Measurements from ENCODE around the gene DDX39B. TPM values are rescaled to one million over a fixed set of nuclear protein-coding genes. Genes with fewer than 3 reads are reported as not detected.
"Not testable (repeated sequence)": the region's sequence is repeated elsewhere in the genome, so short reads cannot be mapped to it uniquely, and the experiment has no call there.

The DDX39B gene
- total RNA-seq, 1 donor from 2014 or later, result 431 TPM

DNA sequence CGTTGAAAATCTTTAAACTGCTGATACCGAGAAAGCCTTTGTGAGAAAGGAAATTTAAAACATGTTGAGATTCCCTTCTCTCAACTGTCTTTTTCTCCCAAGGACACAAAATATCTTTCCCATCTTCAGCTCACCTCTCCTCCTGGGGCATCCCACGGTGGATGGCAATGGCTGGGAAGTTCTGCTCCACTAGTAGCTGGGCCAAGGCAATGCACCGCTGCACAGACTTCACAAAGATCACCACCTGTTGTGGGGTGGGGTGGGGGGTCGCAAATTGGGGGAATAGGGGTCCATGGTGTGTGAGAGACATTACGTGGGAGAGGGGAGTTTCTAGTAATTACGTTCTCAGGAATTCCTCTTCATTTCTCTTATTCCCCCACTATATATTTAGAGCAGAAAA is 10.6 kb downstream of the DDX39B start:
- intact Hi-C loops (cut with micrococcal nuclease), result no loop called here

GRCh38 chr6:31530659-31531058 is 11.1 kb downstream of the DDX39B start:
- intact Hi-C loops (cut with micrococcal nuclease), result no loop called here

- intact Hi-C loops (cut with micrococcal nuclease), result no loop called here
These were observed 12.3 kb downstream of the DDX39B start for GRCh38 chr6:31529329-31530150.

DNA sequence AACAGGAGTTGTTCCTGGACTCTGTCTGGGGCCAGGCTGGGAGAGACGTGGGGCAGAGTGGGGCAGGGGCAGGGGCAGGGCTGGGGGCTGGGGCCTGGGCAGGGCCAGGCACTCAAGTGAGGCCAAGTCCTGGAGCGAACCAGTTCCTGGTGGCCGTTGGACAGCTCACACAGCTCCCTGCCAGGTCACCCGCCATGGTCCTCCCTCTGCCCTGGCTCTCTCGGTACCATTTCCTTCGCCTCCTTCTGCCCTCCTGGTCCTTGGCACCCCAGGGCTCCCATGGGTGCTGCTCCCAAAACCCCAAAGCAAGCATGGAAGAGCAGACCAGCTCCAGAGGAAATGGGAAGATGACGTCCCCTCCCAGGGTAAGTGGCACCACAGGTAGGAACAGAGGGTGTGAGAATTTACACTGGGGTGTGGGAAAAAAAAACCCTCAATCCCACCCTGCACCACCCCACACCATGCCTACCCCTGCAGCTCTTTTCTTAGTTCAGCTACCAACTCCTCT is 12.9 kb downstream of the DDX39B start, which contains the start of gene MCCD1:
Gene MCCD1, plus strand, starts transcription at position 142 of the 508 bp plus-strand sequence. Its CDS starts 53 bp downstream, at position 195.
- intact Hi-C loops (cut with micrococcal nuclease), result no loop called here

DNA sequence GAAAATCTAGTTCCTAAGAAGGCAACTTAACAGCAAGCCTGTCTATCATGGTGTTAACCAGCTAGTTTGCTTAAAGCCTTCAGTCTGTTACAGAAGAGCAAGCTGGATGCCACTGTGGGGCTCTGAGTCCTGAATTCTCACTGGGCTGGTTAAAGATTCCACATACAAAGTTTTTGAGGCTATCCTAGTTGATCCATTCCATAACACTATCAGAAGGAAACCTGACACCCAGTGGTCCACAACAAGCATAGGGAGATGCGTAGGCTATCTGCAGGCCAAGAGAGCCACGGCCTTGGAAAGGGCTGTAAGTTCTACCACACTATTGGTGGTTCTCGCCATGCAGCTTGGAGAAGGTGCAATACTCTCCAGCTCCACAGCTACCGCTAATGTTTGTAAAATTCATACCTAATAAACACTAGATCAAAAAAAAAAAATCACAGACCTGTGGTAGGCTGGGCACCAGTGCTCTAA is 13.5 kb downstream of the DDX39B start:
- intact Hi-C loops (cut with micrococcal nuclease), result no loop called here

- intact Hi-C loops (cut with micrococcal nuclease), result no loop called here
These were observed 15.7 kb downstream of the DDX39B start for GRCh38 chr6:31525932-31526591.

GRCh38 chr6:31525553-31525931 is 16.3 kb downstream of the DDX39B start:
- intact Hi-C loops (cut with micrococcal nuclease), result no loop called here

DNA sequence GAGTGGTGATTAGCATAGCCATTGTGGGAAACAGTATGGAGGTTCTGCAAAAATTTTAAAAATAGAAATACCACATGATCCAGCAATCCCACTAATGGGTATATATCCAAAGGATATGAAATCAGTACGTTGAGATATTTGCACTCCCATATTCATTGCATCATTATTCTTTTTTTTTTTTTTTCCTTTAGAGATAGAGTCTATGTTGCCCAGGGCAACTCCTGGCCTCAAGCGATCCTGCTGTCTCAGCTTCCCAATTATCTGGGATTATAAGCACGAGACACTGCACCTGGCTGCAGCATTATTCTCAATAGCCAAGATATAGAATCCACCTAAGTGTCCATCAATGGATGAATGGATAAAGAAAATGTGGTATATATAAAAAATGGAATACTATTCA is 20.0 kb downstream of the DDX39B start:
- intact Hi-C loops (cut with micrococcal nuclease), result no loop called here

DNA sequence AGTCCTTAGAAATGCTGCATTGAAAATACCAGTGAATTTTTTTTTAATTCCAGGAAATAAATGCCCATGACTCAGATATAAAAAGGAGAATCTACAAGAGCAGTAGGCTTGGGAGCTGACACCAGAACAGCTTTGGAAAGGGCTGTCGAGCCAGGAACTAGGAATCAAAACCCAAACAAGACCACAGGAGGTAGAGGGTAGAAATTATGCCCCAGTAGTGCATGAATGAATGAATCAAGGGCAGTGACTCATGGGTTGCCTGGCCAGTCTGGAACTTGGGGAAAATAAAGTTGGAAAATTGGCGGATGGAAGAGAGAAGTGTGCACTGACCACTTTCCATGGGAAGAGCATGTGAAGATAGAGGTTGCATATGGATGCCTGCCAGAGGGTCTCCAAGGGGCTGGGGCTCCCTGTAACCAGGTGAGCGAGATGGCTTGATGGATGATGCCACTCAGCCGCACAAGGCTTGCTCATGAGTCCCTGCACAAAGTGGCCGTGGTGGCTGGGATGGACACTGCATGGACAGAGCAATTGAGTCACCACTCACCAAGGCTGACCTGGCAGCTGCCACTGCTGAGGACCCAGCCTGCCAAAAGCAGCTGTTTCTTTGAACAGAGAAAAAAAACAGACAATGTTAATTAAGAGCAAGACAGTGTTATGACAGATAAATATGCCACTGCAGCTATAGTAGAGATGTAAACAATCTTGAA is 28.2 kb downstream of the DDX39B start:
- intact Hi-C loops (cut with micrococcal nuclease), result no loop called here

GRCh38 chr6:31510007-31510406 is 31.8 kb downstream of the DDX39B start:
- intact Hi-C loops (cut with micrococcal nuclease), result no loop called here

- intact Hi-C loops (cut with micrococcal nuclease), result not testable (repeated sequence)
These were observed 32.8 kb downstream of the DDX39B start for GRCh38 chr6:31509036-31509435.

DNA sequence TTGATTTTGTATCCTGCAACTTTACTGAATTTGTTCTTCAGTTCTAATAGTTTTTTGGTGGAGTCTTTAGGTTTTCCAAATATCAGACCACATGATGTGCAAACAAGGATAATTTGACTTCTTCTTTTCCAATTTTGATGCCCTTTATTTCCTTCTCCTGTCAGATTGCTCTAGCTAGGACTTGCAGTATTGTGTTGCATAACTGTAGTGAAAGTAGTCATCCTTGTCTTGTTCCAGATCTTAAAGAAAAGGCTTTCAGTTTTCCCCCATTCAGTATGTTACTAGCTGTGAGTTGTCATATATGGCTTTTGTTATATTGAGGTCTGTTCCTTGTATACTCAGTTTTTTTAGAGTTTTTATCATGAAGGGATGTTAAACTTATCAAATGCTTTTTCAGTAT is 39.2 kb downstream of the DDX39B start:
- intact Hi-C loops (cut with micrococcal nuclease), result no loop called here

DNA sequence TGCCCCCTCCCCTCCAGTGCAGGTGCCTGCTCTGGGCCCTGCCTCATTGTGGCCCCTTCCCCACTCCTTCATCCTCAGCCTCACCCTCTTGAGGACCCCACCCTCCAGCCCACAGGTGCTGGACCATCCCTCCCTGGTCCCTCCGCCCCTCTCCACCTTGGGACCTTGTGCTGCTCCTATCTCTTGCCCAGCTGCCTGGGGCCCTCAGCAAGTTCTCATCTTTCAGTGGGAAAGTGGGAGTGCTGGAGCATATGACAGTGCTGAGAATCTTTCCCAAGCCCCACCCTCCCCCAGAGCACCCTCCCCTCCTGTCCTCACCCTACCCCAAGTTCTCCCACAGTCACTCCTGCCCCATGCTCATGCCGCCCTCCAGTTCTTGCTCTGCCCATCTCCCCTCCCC is 42.2 kb downstream of the DDX39B start:
- intact Hi-C loops (cut with micrococcal nuclease), result loop anchor here (5.0 to 10.0 kb wide), 2 partner anchors 335 to 1468 kb away; partner anchors contain the start of gene BRD2

DNA sequence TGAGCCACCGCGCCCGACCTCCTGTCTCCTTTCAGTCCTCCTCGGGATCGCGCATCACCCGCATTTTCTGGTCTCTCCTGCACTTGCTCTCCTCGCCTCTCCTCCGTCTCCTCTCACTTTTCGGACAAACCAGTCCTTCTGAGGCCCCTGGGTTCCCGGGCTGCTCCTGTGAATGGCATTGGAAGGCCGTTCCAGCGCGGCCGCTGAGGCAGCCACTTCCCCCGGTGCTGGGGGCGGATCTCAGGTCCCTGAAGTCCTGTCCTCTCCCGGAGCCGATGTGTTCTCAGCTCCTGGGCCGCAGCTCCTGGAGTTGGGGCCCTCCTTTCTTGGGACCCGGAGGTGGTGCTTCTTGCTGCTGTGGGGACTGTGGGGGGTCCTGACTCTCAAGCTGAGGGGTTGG is 43.1 kb downstream of the DDX39B start:
- intact Hi-C loops (cut with micrococcal nuclease), result loop anchor here (5.0 to 10.0 kb wide), 2 partner anchors 336 to 1469 kb away; partner anchors contain the start of gene BRD2

- intact Hi-C loops (cut with micrococcal nuclease), result loop anchor here (5.0 to 10.0 kb wide), 2 partner anchors 337 to 1469 kb away; partner anchors contain the start of gene BRD2
These were observed 44.0 kb downstream of the DDX39B start, which contains the start of gene MICB for GRCh38 chr6:31497531-31498476. MICB (plus strand) TSS chr6:31498145; CDS start chr6:31498194, 49 bp downstream.

- intact Hi-C loops (cut with micrococcal nuclease), result loop anchor here (5.0 to 10.0 kb wide), 2 partner anchors 338 to 1470 kb away; partner anchors contain the start of gene BRD2
These were observed 45.0 kb downstream of the DDX39B start for GRCh38 chr6:31496826-31497225.

- intact Hi-C loops (cut with micrococcal nuclease), result loop anchor here (5.0 to 10.0 kb wide), 2 partner anchors 339 to 1472 kb away; partner anchors contain the start of gene BRD2
These were observed 46.2 kb downstream of the DDX39B start for GRCh38 chr6:31495580-31495979.

GRCh38 chr6:31493875-31494694 is 47.7 kb downstream of the DDX39B start:
- intact Hi-C loops (cut with micrococcal nuclease), result loop anchor here (1.0 to 10.0 kb wide), 6 partner anchors 47 to 341 kb away; partner anchors contain the start of genes LTB, MICA and PRRC2A

GRCh38 chr6:31493550-31493874 is 48.3 kb downstream of the DDX39B start:
- intact Hi-C loops (cut with micrococcal nuclease), result loop anchor here (5.0 to 10.0 kb wide), 3 partner anchors 89 to 341 kb away; partner anchors contain the start of genes LTB and MICA

All from T-helper 2 cell treated with Interferon-gamma antibody and Interleukin-4, amounts not matched to agents 100 ng/mL and 5 ng/mL, for 36 hours (primary cell).